Liver (tissue), 9 donors: ENCODE data around the gene FRYL. TPM values are rescaled to one million over a fixed set of nuclear protein-coding genes. Genes with fewer than 3 reads are reported as not detected.

Experiments
- DNase-seq: peaks from one replicate; pipeline ENCODE4 v3.0.0-alpha.2; 2017; ENCODE audit warnings: low spot score
- H3K27ac ChIP-seq, 2 donors: one replicate each; pipeline ENCODE4 v1.7.0; 2013; ENCODE audit warnings: inconsistent platforms in 2 of 2, low read length in 2 of 2, control low read depth in 1 of 2, low read depth in 1 of 2, mild to moderate bottlenecking in 1 of 2
- H3K27me3 ChIP-seq, 4 donors: one replicate each; pipeline versions ENCODE4 v1.6.1 to v1.7.0; 2013; ENCODE audit warnings: low read length in 3 of 4, inconsistent platforms in 1 of 4, mild to moderate bottlenecking in 1 of 4, moderate library complexity in 1 of 4; ENCODE audit not compliant: control insufficient read depth in 4 of 4, insufficient read depth in 4 of 4
- H3K36me3 ChIP-seq, 4 donors: one replicate each; pipeline versions ENCODE4 v1.6.1 to v1.7.0; 2013; ENCODE audit warnings: low read length in 3 of 4, mild to moderate bottlenecking in 3 of 4, low read depth in 1 of 4, moderate library complexity in 1 of 4; ENCODE audit not compliant: control insufficient read depth in 4 of 4, insufficient read depth in 3 of 4
- H3K4me1 ChIP-seq, 4 donors: one replicate each; pipeline versions ENCODE4 v1.6.1 to v1.7.0; 2013; ENCODE audit warnings: low read length in 3 of 4, mild to moderate bottlenecking in 3 of 4, moderate library complexity in 1 of 4; ENCODE audit not compliant: control insufficient read depth in 4 of 4, insufficient read depth in 4 of 4
- H3K4me3 ChIP-seq, 3 donors: one replicate each; pipeline versions ENCODE4 v1.6.1 to v1.7.0; 2013; ENCODE audit warnings: low read length in 3 of 3, control low read depth in 1 of 3, low read depth in 1 of 3, mild to moderate bottlenecking in 1 of 3
- H3K9ac ChIP-seq, 2 donors: one replicate each; pipeline ENCODE4 v1.7.0; 2013; ENCODE audit warnings: low read length in 2 of 2, mild to moderate bottlenecking in 2 of 2, moderate library complexity in 2 of 2, control low read depth in 1 of 2, low read depth in 1 of 2
- H3K9me3 ChIP-seq, 4 donors: one replicate each; pipeline versions ENCODE4 v1.6.1 to v1.7.0; 2013; ENCODE audit warnings: low read length in 3 of 4; ENCODE audit not compliant: control insufficient read depth in 4 of 4
- ATF3 ChIP-seq: IDR thresholded peaks from 2 replicates; pipeline ENCODE4 v1.6.1; 2016; ENCODE audit warnings: antibody characterized with exemption
- CTCF ChIP-seq: fragments of 150-350 bp; IDR thresholded peaks from 2 replicates; pipeline ENCODE4 v1.5.1; 2017; ENCODE audit warnings: improper control_type of control experiment, low read depth, low read length; ENCODE audit not compliant: missing input control
- EGR1 ChIP-seq, 2 donors: IDR thresholded peaks; 2 replicates each; pipeline ENCODE4 v1.6.1; 2016 to 2018; ENCODE audit warnings: antibody characterized with exemption in 2 of 2, low read depth in 2 of 2
- FOXA1 ChIP-seq: IDR thresholded peaks from 2 replicates; pipeline ENCODE4 v1.6.1; 2016; ENCODE audit warnings: antibody characterized with exemption
- FOXA2 ChIP-seq: IDR thresholded peaks from 2 replicates; pipeline ENCODE4 v1.6.1; 2016; ENCODE audit warnings: antibody characterized with exemption
- GABPA ChIP-seq, 2 donors: IDR thresholded peaks in 1 of 2; conservative IDR thresholded peaks in 1 of 2; 2 replicates each; pipeline ENCODE4 v1.6.1; 2016; ENCODE audit warnings: antibody characterized with exemption in 2 of 2, mild to moderate bottlenecking in 1 of 2, moderate library complexity in 1 of 2
- HNF4A ChIP-seq, 2 donors: conservative IDR thresholded peaks; 2 replicates each; pipeline ENCODE4 v1.6.1; 2016; ENCODE audit warnings: antibody characterized with exemption in 2 of 2, mild to moderate bottlenecking in 2 of 2
- HNF4G ChIP-seq: IDR thresholded peaks from 2 replicates; pipeline ENCODE4 v1.6.1; 2016; ENCODE audit warnings: antibody characterized with exemption
- JUND ChIP-seq, 2 donors: IDR thresholded peaks; 2 replicates each; pipeline ENCODE4 v1.6.1; 2016; ENCODE audit warnings: antibody characterized with exemption in 2 of 2
- MAX ChIP-seq: IDR thresholded peaks from 2 replicates; pipeline ENCODE4 v1.6.1; 2016; ENCODE audit warnings: antibody characterized with exemption
- NR2F2 ChIP-seq: IDR thresholded peaks from 2 replicates; pipeline ENCODE4 v1.6.1; 2016; ENCODE audit warnings: antibody characterized with exemption
- RAD21 ChIP-seq, 2 donors: IDR thresholded peaks; 2 replicates each; pipeline ENCODE4 v1.6.1; 2016; ENCODE audit warnings: antibody characterized with exemption in 2 of 2, mild to moderate bottlenecking in 2 of 2
- REST ChIP-seq: IDR thresholded peaks from 2 replicates; pipeline ENCODE4 v1.6.1; 2016; ENCODE audit warnings: antibody characterized with exemption, mild to moderate bottlenecking
- RXRA ChIP-seq, 2 donors: IDR thresholded peaks; 2 replicates each; pipeline ENCODE4 v1.6.1; 2017 to 2018; ENCODE audit warnings: antibody characterized with exemption in 2 of 2, mild to moderate bottlenecking in 1 of 2
- SP1 ChIP-seq: IDR thresholded peaks from 2 replicates; pipeline ENCODE4 v1.6.1; 2018; ENCODE audit warnings: antibody characterized with exemption, mild to moderate bottlenecking
- TAF1 ChIP-seq: conservative IDR thresholded peaks from 2 replicates; pipeline ENCODE4 v1.6.1; 2016; ENCODE audit warnings: antibody characterized with exemption, mild to moderate bottlenecking
- YY1 ChIP-seq: IDR thresholded peaks from 2 replicates; pipeline ENCODE4 v1.6.1; 2016; ENCODE audit warnings: antibody characterized with exemption, mild to moderate bottlenecking
- WGBS: extraction: QIAGEN DNeasy Blood & Tissue Kit; methylation state at CpG from one replicate; pipeline ENCODE4 v1.1.7; 2013; 5-methylcytosine and 5-hydroxymethylcytosine counted together
- polyA plus RNA-seq, 2 donors: library from polyadenylated mRNA; stranded (reverse) in 1 of 2; unstranded in 1 of 2; fragments of 200-250 nt in 1 of 2; fragments of >200 nt in 1 of 2; fragmentation: Nextera tagmentation in 1 of 2; extraction: Ambion mirVana in 1 of 2; gene quantifications; one replicate each; pipeline versions ENCODE4 v1.2.1 to v1.2.3, GENCODE V29; 2013 to 2015
- total RNA-seq, 2 donors: library from RNA; depleted of rRNA; stranded (reverse); fragments of >200 nt; gene quantifications; one replicate each; pipeline ENCODE4 v1.2.3, GENCODE V29; 2014
- donor health status: healthy.
- donor health status: healthy.
- donor health status: healthy.
- donor health status: healthy.
- donor health status: healthy.

Gene FRYL
- 10 to 100 TPM; 37.1 to 79.0 TPM for total RNA-seq
- polyA plus RNA-seq, result 10 to 100 TPM in 1 of 2 donors, 1 to 10 TPM in 1; 5.3 to 17.2 TPM

- DNase-seq, result peak; percentile 99
- Histone ChIP-seq H3K4me1 (peaks cover 5 to 28% (median 12%) of the 10 kb centered on the region in 4 donors), H3K27me3 (no peaks in the 10 kb centered on the region), H3K27ac (peak within 1 kb of the TSS; percentile 96 to 97), H3K9me3 (no peaks in the 10 kb centered on the region), H3K4me3 (peak within 1 kb of the TSS; percentile 94 to 98 (median 95)), H3K9ac (peak within 1 kb of the TSS; percentile 85 to 97), H3K36me3 (no peaks in the 10 kb centered on the region)
- WGBS, result under 1% methylated on average over 51 of the region's 51 CpGs
- TF ChIP-seq GABPA (IDR thresholded peaks at IDR 0.05 in 1 of 2, conservative IDR thresholded peaks at IDR 0.05 in 1 of 2), result peak; percentile 51 to 84
- TF ChIP-seq MAX, result peak; percentile 37
- TF ChIP-seq TAF1, result peak; percentile 97
- TF ChIP-seq RXRA (IDR thresholded peaks at IDR 0.05), result peak; percentile 41 to 72
- TF ChIP-seq HNF4G, result peak; percentile 40
- peak; percentile 51 to 68 for TF ChIP-seq RAD21 (IDR thresholded peaks at IDR 0.05)
- peak; percentile 57 to 58 for TF ChIP-seq JUND (IDR thresholded peaks at IDR 0.05)
- TF ChIP-seq YY1, result peak; percentile 86
- no peak for TF ChIP-seq NR2F2
- TF ChIP-seq SP1, result peak; percentile 97
- TF ChIP-seq FOXA1, result peak; percentile 51
- no peak for TF ChIP-seq FOXA2
- TF ChIP-seq REST, result peak; percentile 85
- TF ChIP-seq EGR1 (IDR thresholded peaks at IDR 0.05; ENCODE audit: low read depth in 2 of 2), result peak in 1 of 2 donors; percentile 28
- TF ChIP-seq ATF3, result no peak
- peak; percentile 37 to 72 for TF ChIP-seq HNF4A (conservative IDR thresholded peaks at IDR 0.05)
Observed at GRCh38 chr4:48779998-48780864, at the start of gene FRYL. Gene FRYL (minus strand): TSS chr4:48780279. CDS start chr4:48634410, 145,869 bp downstream.

- Histone ChIP-seq H3K9me3 (no peaks in the 10 kb centered on the region), H3K9ac (no peak overlapping the region), H3K27ac (no peak overlapping the region), H3K4me1 (peaks cover 0 to 6% (median 0%) of the 10 kb centered on the region in 4 donors), H3K36me3 (no peaks in the 10 kb centered on the region), H3K27me3 (no peaks in the 10 kb centered on the region), H3K4me3 (no peak overlapping the region)
- WGBS, result 94% methylated on average over 5 of the region's 5 CpGs
- TF ChIP-seq SP1, result no peak
- no peak for TF ChIP-seq TAF1
- TF ChIP-seq HNF4G, result no peak
- TF ChIP-seq MAX, result no peak
- no peak for TF ChIP-seq REST
- TF ChIP-seq CTCF, result no peak
- TF ChIP-seq FOXA1, result no peak
- TF ChIP-seq JUND (IDR thresholded peaks at IDR 0.05), result no peak
- no peak for TF ChIP-seq HNF4A (conservative IDR thresholded peaks at IDR 0.05)
- TF ChIP-seq EGR1 (IDR thresholded peaks at IDR 0.05; ENCODE audit: low read depth in 2 of 2), result no peak
- no peak for TF ChIP-seq RXRA (IDR thresholded peaks at IDR 0.05)
- no peak for TF ChIP-seq ATF3
- no peak for DNase-seq
Observed at GRCh38 chr4:48827622-48828021, 47.5 kb upstream of the FRYL start.
